CD14-positive monocyte (primary cell): Measurements from ENCODE around the gene RUFY4. TPM values are rescaled to one million over a fixed set of nuclear protein-coding genes. Genes with fewer than 3 reads are reported as not detected.

ENCODE experiments used
- DNase-seq, 3 donors: peaks; one replicate each; pipeline ENCODE4 v3.0.0-alpha.2; 2011 to 2022
- H2AFZ ChIP-seq: 2 replicates; pipeline ENCODE4 v1.6.0; 2012; ENCODE audit warnings: mild to moderate bottlenecking, low read depth, low read length, inconsistent platforms; ENCODE audit not compliant: insufficient read depth, poor library complexity, severe bottlenecking
- H3K27ac ChIP-seq, 2 donors: 1 replicate in 1 of 2; 2 replicates in 1 of 2; pipeline ENCODE4 v1.5.1; 2012 to 2013; ENCODE audit warnings: low read length in 2 of 2, control low read depth in 1 of 2, inconsistent platforms in 1 of 2, low read depth in 1 of 2, mild to moderate bottlenecking in 1 of 2
- H3K27me3 ChIP-seq, 2 donors: one replicate each; pipeline versions ENCODE4 v1.6.0 to v1.6.1; 2011 to 2013; ENCODE audit warnings: low read length in 2 of 2; ENCODE audit not compliant: control insufficient read depth in 2 of 2, insufficient read depth in 2 of 2
- H3K36me3 ChIP-seq, 2 donors: replicated peaks in 1 of 2; 1 replicate in 1 of 2; 2 replicates in 1 of 2; pipeline versions ENCODE4 v1.5.1 to v1.6.1; 2012 to 2013; ENCODE audit warnings: low read length in 2 of 2, control low read depth in 1 of 2, inconsistent platforms in 1 of 2, mild to moderate bottlenecking in 1 of 2; ENCODE audit not compliant: insufficient read depth in 2 of 2, control insufficient read depth in 1 of 2
- H3K4me1 ChIP-seq, 2 donors: 1 replicate in 1 of 2; 2 replicates in 1 of 2; pipeline versions ENCODE4 v1.5.1 to v1.6.1; 2012 to 2013; ENCODE audit warnings: low read length in 2 of 2, control low read depth in 1 of 2, inconsistent platforms in 1 of 2, mild to moderate bottlenecking in 1 of 2, moderate library complexity in 1 of 2; ENCODE audit not compliant: insufficient read depth in 2 of 2, control insufficient read depth in 1 of 2
- H3K4me2 ChIP-seq: replicated peaks from 2 replicates; pipeline ENCODE3; 2012; ENCODE audit warnings: low read length, moderate library complexity, mild to moderate bottlenecking; ENCODE audit not compliant: poor library complexity, severe bottlenecking; ENCODE audit errors: extremely low read depth
- H3K4me3 ChIP-seq, 3 experiments: fragments of 200-600 bp in 1 of 3; sonication (generic) in 1 of 3; replicated peaks in 1 of 3; 1 replicate in 2 of 3; 2 replicates in 1 of 3; pipeline ENCODE4 v1.5.1; 2011 to 2013; ENCODE audit warnings: low read length in 3 of 3, mild to moderate bottlenecking in 3 of 3, control low read depth in 2 of 3, low read depth in 2 of 3, inconsistent platforms in 1 of 3, moderate library complexity in 1 of 3
- H3K79me2 ChIP-seq: 2 replicates; pipeline ENCODE4 v1.6.0; 2012; ENCODE audit warnings: mild to moderate bottlenecking, control low read depth, inconsistent platforms, low read length, moderate library complexity; ENCODE audit not compliant: insufficient read depth
- H3K9ac ChIP-seq: 2 replicates; pipeline ENCODE4 v1.6.0; 2017; ENCODE audit warnings: low read length, mild to moderate bottlenecking; ENCODE audit not compliant: insufficient read depth, poor library complexity, severe bottlenecking
- H3K9me3 ChIP-seq, 2 donors: replicated peaks in 1 of 2; 1 replicate in 1 of 2; 2 replicates in 1 of 2; pipeline versions ENCODE4 v1.5.1 to v1.6.1; 2012 to 2013; ENCODE audit warnings: low read length in 2 of 2, control low read depth in 1 of 2; ENCODE audit not compliant: control insufficient read depth in 1 of 2, insufficient read depth in 1 of 2
- H4K20me1 ChIP-seq: 2 replicates; pipeline ENCODE4 v1.6.0; 2012; ENCODE audit warnings: mild to moderate bottlenecking, low read length, control low read depth, moderate library complexity; ENCODE audit not compliant: insufficient read depth
- H3K27ac Mint-ChIP-seq, 7 donors: one replicate each; pipeline ENCODE4 v1.8.0; 2020; ENCODE audit warnings: mild to moderate bottlenecking in 7 of 7, mixed read lengths in 7 of 7, moderate library complexity in 6 of 7, inconsistent platforms in 2 of 7
- H3K27me3 Mint-ChIP-seq, 3 donors: one replicate each; pipeline ENCODE4 v1.8.0; 2021 to 2022; ENCODE audit warnings: low read depth in 3 of 3, mild to moderate bottlenecking in 3 of 3, mixed read lengths in 3 of 3, moderate library complexity in 3 of 3, inconsistent platforms in 1 of 3
- H3K36me3 Mint-ChIP-seq, 2 donors: one replicate each; pipeline ENCODE4 v1.8.0; 2020; ENCODE audit warnings: mixed read lengths in 2 of 2, inconsistent platforms in 1 of 2, mild to moderate bottlenecking in 1 of 2
- H3K4me1 Mint-ChIP-seq: one replicate; pipeline ENCODE4 v1.8.0; 2020; ENCODE audit warnings: mild to moderate bottlenecking, mixed read lengths
- H3K4me3 Mint-ChIP-seq, 2 donors: one replicate each; pipeline ENCODE4 v1.8.0; 2020; ENCODE audit warnings: mild to moderate bottlenecking in 2 of 2, mixed read lengths in 2 of 2, moderate library complexity in 1 of 2
- H3K9me3 Mint-ChIP-seq, 7 donors: one replicate each; pipeline ENCODE4 v1.8.0; 2020 to 2022; ENCODE audit warnings: mixed read lengths in 7 of 7, mild to moderate bottlenecking in 6 of 7, moderate library complexity in 6 of 7, inconsistent platforms in 2 of 7
- CTCF ChIP-seq: fragments of 200-600 bp; IDR thresholded peaks from one replicate; pipeline ENCODE4 v1.8.0; 2022; ENCODE audit warnings: antibody characterized with exemption, mild to moderate bottlenecking
- WGBS: methylation state at CpG from one replicate; pipeline ENCODE4 v1.1.5; 2013; ENCODE audit warnings: missing lambda C conversion rate; ENCODE audit not compliant: insufficient coverage; 5-methylcytosine and 5-hydroxymethylcytosine counted together
- intact Hi-C, 2 donors: fragments of 100-400 bp; cut with micrococcal nuclease; formaldehyde crosslinking; loops; one replicate each; pipeline versions ENCODE4 v1.15.0 to v1.15.1; 2023
- polyA plus RNA-seq, 3 donors: library from polyadenylated mRNA; depleted of rRNA in 1 of 3; unstranded in 2 of 3; stranded (reverse) in 1 of 3; fragments of 300-500 nt in 2 of 3; fragments of >200 nt in 1 of 3; fragmentation: Illumina TruSeq in 2 of 3; gene quantifications; 1 replicate in 2 of 3; 2 replicates in 1 of 3; pipeline ENCODE4 v1.2.3, GENCODE V29; 2012 to 2021

RUFY4 gene
- polyA plus RNA-seq, 3 donors: 0.65 to 26.1 (median 0.68) TPM

GRCh38 chr2:218070587-218070986 lies 1.5 kb downstream of the RUFY4 start:
- no peak for DNase-seq
- Histone ChIP-seq H3K4me3 (no peak overlapping the region), H3K36me3 (no peaks in the 10 kb centered on the region), H3K4me1 (peaks cover 43 to 52% of the 10 kb centered on the region in 2 donors), H3K27ac (no peak overlapping the region), H3K9me3 (no peaks in the 10 kb centered on the region), H3K9ac (no peak overlapping the region), H2AFZ (no peak overlapping the region), H4K20me1 (no peaks in the 10 kb centered on the region), H3K79me2 (peaks cover 7% of the 10 kb centered on the region), H3K27me3 (no peaks in the 10 kb centered on the region), H3K4me2 (no peak overlapping the region)
- Mint-ChIP-seq H3K27me3 (peaks cover 0 to 6% (median 1%) of the 10 kb centered on the region in 3 donors), H3K9me3 (peaks cover 0 to 3% (median 0%) of the 10 kb centered on the region in 7 donors), H3K4me3 (no peak overlapping the region), H3K27ac (no peak overlapping the region), H3K36me3 (peaks cover 0 to 13% of the 10 kb centered on the region in 2 donors), H3K4me1 (peaks cover 49% of the 10 kb centered on the region)
- WGBS: 94% methylated on average over 3 of the region's 4 CpGs
- TF ChIP-seq CTCF: no peak
- intact Hi-C loops: loop anchor here in 1 of 2 donors (5.0 kb wide), 2 partner anchors 38 to 283 kb away; no protein-coding TSS in a partner anchor

GRCh38 chr2:218071218-218071937 lies 2.3 kb downstream of the RUFY4 start:
- Mint-ChIP-seq H3K4me3 (no peak overlapping the region), H3K9me3 (peaks cover 0 to 3% (median 0%) of the 10 kb centered on the region in 7 donors), H3K4me1 (peaks cover 50% of the 10 kb centered on the region), H3K36me3 (peaks cover 0 to 17% of the 10 kb centered on the region in 2 donors), H3K27me3 (peaks cover 0 to 6% (median 1%) of the 10 kb centered on the region in 3 donors), H3K27ac (no peak overlapping the region)
- Histone ChIP-seq H3K4me2 (no peak overlapping the region), H3K4me1 (peaks cover 42 to 52% of the 10 kb centered on the region in 2 donors), H3K27me3 (no peaks in the 10 kb centered on the region), H2AFZ (no peak overlapping the region), H3K4me3 (no peak overlapping the region), H4K20me1 (no peaks in the 10 kb centered on the region), H3K9ac (no peak overlapping the region), H3K36me3 (no peaks in the 10 kb centered on the region), H3K79me2 (peaks cover 2% of the 10 kb centered on the region), H3K9me3 (no peaks in the 10 kb centered on the region), H3K27ac (no peak overlapping the region)
- no peak for TF ChIP-seq CTCF
- no peak for DNase-seq
- WGBS: 84% methylated on average over 10 of the region's 13 CpGs
- intact Hi-C loops: loop anchor here in 1 of 2 donors (5.0 kb wide), 2 partner anchors 39 to 284 kb away; no protein-coding TSS in a partner anchor
